ENCODE measurements around the gene POGZ. TPM values are rescaled to one million over a fixed set of nuclear protein-coding genes. Genes with fewer than 3 reads are reported as not detected.
A peak's percentile ranks its signal among the peaks of the same experiment; 100 is the strongest.
"Not testable (repeated sequence)": the region's sequence is repeated elsewhere in the genome, so short reads cannot be mapped to it uniquely, and the experiment has no call there.

Gene POGZ
- total RNA-seq, 2 donors from 2014 or later, result 55.4 to 70.9 TPM

DNA sequence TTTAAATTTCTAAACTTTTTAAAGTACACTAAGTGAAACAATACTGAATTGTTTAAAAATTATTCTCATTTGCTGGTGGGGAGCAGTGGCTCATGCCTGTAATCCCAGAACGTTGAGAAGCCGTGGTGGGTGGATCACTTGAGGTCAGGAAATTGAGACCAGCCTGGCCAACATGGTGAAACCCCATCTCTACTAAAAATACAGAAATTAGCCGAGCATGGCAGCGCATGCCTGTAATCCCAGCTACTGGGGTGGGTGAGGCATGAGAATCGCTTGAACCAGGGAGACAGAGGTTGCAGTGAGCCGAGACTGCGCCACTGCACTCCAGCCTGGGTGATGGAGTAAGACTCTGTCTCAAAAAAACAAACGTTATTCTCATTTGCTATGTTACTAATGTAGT is 21.9 kb downstream of the POGZ start:
- DNase-seq; intact Hi-C loops (cut with DNase I, micrococcal nuclease): not testable (repeated sequence)

DNA sequence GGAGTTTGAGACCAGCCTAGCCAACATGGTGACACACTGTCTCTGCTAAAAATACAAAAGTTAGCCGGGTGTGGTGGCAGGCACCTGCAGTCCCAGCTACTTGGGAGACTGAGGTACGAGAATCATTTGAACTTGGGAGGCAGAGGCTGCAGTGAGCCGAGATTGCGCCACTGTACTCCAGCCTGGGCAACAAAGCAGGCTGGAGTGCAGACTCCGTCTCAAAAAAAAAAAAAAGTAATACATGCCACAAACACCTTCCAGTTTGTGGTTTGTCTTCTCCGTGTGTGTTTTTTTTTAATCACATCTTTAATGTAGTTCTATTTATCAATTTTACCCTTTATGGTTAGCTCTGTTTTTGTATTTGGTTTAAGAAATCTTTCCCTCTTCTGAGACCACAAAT is 22.3 kb downstream of the POGZ start:
- intact Hi-C loops (cut with DNase I, micrococcal nuclease), result no loop called here
- ATAC-seq, result no peak
- no peak for DNase-seq

More for the DNA sequence above, 21.9 kb downstream of the POGZ start:
- not testable (repeated sequence) for ATAC-seq

DNA sequence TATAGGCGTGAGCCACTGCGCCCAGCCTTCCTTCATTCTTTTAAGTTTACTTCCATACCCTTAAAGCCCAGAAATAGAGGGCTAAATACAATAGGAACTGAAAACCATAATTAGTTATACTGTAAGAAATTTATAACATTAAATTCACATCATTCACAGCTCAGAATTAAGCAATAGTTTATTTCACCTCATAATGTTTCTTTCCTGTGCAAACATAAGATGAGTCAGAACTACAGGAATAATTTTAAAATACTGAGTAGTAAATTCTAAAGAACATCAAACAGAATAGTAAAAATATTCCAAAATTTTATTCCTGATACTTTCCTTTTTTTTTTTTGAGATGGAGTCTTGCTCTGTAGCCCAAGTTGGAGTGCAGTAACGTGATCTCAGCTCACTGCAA is 24.1 kb downstream of the POGZ start:
- DNase-seq (no peak), ATAC-seq (no peak)
- intact Hi-C loops (cut with DNase I, micrococcal nuclease), result no loop called here

DNA sequence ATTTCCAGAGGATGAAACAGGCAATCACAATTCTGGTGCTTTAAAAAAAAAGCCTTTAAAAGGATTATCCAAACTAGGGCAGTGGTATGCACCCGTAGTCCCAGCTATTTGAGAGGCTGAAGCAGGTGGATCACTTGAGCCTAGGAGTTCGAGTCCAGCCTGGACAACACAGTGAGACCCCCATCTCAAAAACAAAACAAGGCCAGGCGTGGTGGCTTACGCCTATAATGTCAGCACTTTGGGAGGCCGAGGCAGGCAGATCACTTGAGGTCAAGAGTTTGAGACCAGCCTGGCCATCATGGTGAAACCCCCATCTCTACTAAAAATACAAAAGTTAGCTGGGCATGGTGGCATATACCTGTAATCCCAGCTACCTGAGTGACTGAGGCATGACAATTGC is 25.5 kb downstream of the POGZ start:
- DNase-seq; ATAC-seq; intact Hi-C loops (cut with DNase I, micrococcal nuclease): not testable (repeated sequence)

DNA sequence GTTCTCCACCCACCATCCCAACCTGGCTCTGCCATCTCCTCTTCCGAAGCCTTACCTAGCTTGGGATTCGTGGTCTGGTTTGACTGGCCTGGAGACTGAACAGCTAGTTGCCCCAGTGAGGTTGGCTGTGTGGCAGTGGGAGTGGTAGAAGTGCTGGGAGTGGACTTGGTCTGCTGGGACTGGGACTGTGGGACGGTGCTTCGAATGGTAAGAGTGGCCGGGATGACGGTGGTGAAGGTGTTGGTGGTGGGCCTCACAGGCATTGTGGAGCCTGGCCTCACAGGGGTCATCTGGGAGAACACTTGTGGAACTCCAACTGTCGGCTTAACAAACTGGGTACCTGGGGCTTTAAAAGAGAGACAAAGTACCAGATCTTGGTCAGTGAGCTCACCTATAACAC is 31.2 kb downstream of the POGZ start:
- ATAC-seq (no peak), DNase-seq (no peak)
- intact Hi-C loops (cut with DNase I, micrococcal nuclease), result no loop called here

DNA sequence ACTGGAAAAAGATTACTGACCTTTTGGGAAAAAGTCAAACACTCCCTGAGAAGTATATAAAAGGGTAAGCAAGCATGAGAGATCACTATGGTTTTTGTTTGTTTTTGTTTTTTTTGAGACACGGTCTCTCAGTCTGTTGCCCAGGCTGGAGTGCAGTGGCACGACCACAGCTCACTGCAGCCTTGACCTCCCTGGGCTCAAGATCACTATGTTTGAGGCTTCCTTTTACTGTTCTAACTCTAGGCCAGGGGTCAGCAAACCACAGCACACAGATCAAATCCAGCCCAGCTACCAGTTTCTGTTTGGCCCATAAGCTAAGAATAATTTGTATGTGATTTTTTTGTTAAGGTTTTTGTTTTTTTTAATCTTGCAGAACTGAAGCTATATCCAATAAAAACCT is 34.2 kb downstream of the POGZ start:
- no peak for DNase-seq

DNA sequence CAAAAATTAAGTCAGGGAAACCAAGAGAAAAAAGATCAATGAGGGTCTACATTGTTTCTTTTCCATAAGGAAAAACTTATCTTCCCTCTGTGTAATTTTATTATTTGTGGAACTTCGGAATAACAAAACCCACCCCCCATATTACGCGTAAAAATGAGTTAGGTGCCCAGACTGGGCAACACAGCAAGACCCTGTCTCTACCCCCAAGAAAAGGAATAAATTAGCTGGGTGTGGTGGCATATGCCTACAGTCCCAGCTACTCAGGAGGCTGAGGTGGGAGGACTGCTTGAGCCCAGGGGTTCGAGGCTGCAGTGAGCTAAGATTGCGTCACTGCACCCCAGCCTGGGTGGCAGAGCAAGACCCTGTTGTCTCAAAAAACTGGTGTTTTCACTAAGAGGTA is 39.5 kb downstream of the POGZ start:
- intact Hi-C loops (cut with DNase I, micrococcal nuclease), result no loop called here
- DNase-seq (no peak), ATAC-seq (no peak)

More for the DNA sequence above, 34.2 kb downstream of the POGZ start:
- no peak for ATAC-seq
- intact Hi-C loops (cut with DNase I, micrococcal nuclease), result no loop called here

DNA sequence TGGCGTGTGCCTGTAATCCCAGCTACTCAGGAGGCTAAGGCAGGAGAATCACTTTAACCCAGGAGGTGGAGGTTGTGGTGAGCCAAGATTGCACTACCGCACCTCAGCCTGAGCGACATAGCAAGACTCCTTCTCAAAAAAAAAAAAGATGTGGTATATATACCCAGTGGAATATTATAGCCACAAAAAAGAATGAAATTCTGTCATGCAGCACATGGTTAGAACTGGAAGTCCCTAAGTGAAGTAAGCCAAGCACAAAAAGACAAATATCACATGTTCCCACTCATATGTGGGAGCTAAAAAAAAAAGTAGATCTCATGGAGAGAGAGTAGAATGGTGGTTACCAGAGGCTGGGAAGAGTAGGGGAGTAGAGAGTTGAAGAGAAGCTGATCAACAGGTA is 41.2 kb downstream of the POGZ start:
- no peak for ATAC-seq
- intact Hi-C loops (cut with DNase I, micrococcal nuclease), result no loop called here
- DNase-seq, result no peak

DNA sequence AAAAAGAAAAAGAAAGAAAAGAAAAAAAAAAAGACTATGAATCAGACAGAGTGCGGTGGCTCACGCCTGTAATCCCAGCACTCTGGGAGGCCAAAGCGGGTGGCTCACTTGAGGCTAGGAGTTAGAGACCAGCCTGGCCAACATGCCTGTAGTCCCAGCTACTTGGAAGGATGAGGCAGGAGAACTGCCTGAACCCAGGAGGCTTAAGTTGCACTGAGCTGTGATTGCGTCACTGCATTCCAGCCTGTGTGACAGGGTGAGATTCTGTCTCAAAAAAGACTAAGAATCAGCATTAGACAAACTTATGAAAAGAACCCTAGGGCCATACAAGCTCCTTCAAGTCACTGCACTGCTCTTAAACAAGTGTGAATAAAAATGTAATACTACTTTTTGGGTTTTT is 43.1 kb downstream of the POGZ start:
- DNase-seq, result no peak
- intact Hi-C loops (cut with DNase I, micrococcal nuclease), result no loop called here
- ATAC-seq, result no peak

DNA sequence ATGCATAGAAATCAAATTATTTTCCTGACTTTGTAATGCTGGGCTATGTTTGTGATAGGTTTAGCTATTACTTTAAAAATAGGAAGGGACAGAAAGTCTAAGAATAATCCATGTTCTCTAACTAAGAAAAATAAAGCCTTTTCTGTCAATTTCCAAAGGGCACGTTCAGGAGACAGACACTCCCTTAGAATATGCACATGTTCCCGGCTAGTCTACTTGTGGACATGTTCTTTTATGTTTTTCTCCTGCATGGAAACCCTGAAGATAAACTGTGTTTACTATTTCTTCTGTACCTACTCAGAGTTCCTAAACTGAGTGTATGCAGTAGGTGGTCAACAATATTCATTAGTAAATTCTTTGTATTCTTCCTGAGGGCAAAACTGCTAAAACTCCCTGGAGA is 47.4 kb downstream of the POGZ start:
- intact Hi-C loops (cut with DNase I, micrococcal nuclease), result no loop called here
- DNase-seq, result no peak
- no peak for ATAC-seq

DNA sequence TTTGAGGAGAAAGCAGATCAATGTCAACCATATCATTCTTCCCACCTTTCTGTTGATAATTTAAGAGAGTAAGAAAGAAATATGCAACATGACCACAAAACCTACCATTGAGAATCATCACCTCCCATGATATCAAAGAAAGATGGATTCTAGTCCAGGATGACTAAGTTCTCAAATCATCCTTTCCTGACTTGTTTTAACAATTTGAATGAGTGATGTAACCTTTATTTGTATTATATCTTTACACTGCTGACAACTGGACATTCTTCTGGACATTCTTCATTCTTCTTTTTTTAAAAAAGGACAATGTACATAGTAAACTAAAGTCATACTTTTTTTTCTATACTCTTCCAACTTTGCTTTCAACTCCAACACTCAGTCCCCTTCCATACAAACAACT is 50.4 kb downstream of the POGZ start:
- DNase-seq (no peak), ATAC-seq (no peak)
- intact Hi-C loops (cut with DNase I, micrococcal nuclease), result loop anchor here in 1 of 2 donors (10.0 kb wide), 1 partner anchor 104 kb away; no protein-coding TSS in a partner anchor

DNA sequence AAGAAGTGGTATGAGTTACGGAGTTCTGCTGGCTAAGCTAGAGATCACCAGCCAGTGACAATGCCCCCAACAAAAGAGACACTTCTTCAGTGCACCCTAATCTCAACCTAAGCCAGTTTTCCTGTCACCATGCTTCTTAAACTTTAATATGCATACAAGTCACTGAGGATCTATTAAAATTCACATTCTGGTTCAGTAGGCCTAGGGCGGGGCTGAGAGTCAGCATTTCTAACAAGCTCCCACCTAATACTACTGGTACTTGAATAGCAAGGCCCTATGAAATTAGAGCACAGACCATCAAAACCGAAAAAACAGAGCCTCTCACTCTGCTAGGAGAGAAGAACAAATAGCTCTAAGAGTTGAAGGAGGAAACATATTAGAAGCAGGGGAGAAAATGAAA is 52.0 kb downstream of the POGZ start:
- no peak for ATAC-seq
- intact Hi-C loops (cut with DNase I, micrococcal nuclease), result loop anchor here in 1 of 2 donors (10.0 kb wide), 1 partner anchor 103 kb away; no protein-coding TSS in a partner anchor
- no peak for DNase-seq

DNA sequence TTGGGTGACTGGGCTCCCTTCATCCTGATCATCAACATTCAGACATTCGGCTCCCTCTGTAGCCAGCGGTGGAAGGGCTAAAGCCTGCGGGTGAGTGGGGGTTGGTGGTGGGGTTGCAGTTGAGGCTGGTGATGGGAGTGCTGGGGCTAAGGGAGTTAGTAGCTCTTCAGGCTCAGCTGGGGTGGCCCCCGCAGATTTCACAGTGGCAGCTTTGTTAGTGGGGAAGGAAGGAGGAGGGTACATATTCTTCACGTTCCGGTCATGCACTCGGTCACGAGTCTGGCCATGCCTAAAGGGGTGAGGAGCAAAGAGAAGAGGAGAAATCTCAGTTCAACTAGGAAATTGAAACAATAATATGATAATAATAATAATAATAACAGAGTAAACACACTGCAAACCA is 53.1 kb downstream of the POGZ start:
- DNase-seq (no peak), ATAC-seq (no peak)
- intact Hi-C loops (cut with DNase I, micrococcal nuclease), result loop anchor here in 1 of 2 donors (10.0 kb wide), 1 partner anchor 101 kb away; no protein-coding TSS in a partner anchor

DNA sequence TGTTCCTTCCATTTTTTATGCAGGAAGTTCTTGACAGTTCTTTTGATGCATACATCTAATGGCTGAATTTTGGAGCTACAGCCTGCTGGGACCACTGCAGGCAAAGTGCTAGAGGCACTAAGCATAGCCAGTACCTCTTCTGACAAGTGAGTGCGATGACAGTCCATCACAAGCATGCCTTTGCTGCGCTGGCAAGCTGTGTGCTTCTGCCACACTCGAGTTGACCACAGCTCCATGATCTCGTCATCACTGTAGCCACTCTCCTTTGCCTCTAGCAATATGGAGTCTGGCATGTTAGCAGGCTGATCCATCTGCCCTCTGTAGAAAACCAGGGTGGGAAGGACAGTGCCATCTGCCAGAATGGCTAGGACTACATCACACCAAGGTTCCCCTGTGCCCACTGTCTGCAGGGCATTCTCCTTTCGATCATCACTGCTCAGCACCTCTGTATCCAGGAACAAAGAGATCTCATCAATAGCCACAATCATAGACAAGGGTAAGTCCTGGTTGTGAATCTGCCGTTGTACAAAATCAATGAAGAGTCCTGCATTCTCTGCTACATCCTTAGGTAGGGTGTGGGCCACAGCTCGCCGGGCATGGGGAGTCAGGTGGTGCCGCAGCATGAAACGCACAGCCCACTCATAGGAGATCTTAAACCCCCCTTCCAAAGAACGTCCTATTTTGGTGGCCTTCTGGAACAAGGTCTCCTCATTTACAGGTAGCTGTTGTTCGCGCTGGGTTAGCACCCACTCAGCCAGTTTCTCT is 53.9 kb downstream of the POGZ start:
- ATAC-seq (no peak), DNase-seq (no peak)
- intact Hi-C loops (cut with DNase I, micrococcal nuclease), result loop anchor here in 1 of 2 donors (10.0 kb wide), 1 partner anchor 101 kb away; no protein-coding TSS in a partner anchor

DNA sequence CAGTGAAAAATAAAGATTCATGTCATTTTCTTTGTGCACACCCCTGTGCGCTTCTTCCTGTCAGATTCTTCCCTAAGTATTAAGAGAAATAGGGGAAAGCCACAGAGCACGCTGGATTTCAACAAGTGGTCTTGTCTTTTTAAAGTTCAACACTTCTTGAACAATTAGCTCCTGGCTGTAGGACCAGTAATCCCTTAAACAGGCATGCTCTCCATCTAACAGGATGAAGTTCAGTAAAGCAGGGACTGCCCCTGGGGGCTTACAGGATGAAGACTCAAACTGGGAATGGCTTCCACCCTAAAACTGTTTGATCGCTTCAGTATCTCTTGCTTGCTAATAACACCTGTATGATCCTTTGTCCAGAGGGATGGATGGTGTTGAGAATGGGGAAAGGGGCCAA is 55.7 kb downstream of the POGZ start:
- ATAC-seq (no peak), DNase-seq (no peak)
- intact Hi-C loops (cut with DNase I, micrococcal nuclease), result loop anchor here in 1 of 2 donors (10.0 kb wide), 1 partner anchor 99 kb away; no protein-coding TSS in a partner anchor

DNA sequence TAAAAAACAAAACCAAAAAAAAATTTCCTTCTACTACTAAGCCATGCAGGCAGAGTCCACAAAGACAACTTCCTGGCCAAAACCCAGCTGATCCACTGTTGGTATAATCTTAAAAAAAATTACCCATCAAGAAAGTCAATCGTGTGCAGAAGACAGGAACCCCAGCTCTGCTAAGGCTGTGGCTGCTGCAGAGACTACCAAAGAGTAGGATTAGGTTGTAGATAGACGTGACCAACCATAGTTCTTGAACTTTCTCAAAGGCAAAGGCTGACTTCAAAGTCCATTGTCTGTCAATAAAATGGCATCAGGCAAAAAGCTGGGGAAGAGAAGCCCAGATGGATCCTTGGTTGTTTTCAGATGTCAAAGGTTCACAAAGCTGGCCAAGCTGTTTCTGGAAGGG is 56.5 kb downstream of the POGZ start:
- no peak for ATAC-seq
- no peak for DNase-seq
- intact Hi-C loops (cut with DNase I, micrococcal nuclease), result loop anchor here in 1 of 2 donors (10.0 kb wide), 1 partner anchor 98 kb away; no protein-coding TSS in a partner anchor

DNA sequence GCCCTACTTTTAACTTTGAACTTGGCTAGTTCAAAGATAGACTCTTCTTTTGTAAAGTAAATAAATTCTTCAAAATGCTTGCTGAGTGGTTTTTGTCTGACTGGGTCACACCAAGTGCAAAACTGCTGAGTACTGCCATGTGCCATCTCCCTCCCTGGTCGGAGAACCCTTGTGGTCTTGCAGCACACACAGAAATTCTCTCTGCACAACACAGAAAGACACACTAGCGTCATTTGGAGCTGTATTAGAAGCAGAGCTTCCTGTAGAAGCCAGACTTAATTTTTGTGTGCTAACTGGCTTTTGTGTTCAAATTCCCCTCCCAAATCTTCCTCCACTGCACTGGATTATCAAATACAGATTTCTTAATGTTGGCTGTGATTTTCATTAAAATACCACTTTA is 57.4 kb downstream of the POGZ start:
- intact Hi-C loops (cut with DNase I, micrococcal nuclease), result loop anchor here in 1 of 2 donors (10.0 kb wide), 1 partner anchor 97 kb away; no protein-coding TSS in a partner anchor
- DNase-seq (no peak), ATAC-seq (no peak)

DNA sequence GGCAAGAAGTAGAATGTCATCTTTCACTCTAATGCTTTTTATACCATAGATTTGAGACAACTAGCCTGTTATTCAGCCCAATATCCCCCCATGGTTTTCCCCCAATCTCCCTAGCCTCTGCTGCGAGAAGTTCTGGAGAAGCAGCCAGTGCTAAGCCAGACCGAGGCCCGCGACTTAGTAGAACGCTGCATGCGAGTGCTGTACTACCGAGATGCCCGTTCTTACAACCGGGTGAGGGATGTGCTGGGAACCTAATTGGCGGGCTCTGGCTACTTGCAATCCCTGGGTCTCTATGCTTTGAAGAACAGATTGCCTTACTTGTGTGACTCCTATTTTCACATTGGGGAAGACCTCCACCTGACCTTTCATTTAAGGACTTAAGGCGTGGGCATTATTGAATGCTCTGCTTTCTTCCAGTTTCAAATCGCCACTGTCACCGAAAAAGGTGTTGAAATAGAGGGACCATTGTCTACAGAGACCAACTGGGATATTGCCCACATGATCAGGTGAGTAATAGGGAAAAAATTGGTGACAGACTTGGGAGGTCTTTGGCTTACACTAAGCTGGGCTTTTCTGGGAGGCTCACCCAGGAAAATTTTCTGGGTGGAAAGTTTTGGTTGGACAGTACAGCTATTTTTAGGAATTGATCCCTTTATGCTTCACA is 58.0 kb downstream of the POGZ start:
- intact Hi-C loops (cut with DNase I, micrococcal nuclease), result loop anchor here in 1 of 2 donors (10.0 kb wide), 1 partner anchor 96 kb away; no protein-coding TSS in a partner anchor
- DNase-seq (no peak), ATAC-seq (no peak)

DNA sequence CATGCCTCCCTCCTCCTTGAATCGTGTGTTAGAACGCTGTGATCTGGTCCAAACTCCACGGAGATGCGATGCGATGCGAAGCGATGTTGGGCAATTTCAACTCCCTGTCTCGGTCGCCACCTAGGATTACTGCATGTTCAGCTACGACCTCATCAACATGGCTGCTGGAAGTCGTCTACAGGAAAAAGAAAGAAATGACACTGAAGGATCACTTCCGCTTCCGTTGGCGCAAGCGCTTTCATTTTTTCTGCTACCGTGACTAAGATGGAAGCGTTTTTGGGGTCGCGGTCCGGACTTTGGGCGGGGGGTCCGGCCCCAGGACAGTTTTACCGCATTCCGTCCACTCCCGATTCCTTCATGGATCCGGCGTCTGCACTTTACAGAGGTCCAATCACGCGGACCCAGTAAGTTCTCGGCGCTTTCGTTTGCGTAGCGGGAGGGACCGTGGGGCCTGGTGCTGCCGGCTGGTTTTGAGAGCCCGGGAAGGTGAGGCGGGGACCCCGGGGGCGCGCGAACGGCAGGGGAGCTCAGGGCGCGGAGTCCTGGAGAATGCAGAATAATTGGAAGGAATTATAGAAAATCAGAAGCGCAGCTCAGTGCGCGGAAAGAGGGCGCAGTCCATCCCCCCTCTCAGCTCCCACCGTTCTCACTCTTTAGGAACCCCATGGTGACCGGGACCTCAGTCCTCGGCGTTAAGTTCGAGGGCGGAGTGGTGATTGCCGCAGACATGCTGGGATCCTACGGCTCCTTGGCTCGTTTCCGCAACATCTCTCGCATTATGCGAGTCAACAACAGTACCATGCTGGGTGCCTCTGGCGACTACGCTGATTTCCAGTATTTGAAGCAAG is 59.7 kb downstream of the POGZ start, which contains the start of gene PSMB4:
Gene PSMB4 (plus strand): TSS at position 250 of the 848 bp plus-strand sequence. CDS start 15 bp downstream, at position 265.
- ATAC-seq, result peak; percentile 94
- DNase-seq, result peak; percentile 83 to 90
- intact Hi-C loops (cut with DNase I, micrococcal nuclease), result loop anchor here in 1 of 2 donors (10.0 kb wide), 1 partner anchor 95 kb away; no protein-coding TSS in a partner anchor
